GM10847 (cell line): ENCODE data around the gene C3orf18.

ENCODE experiments used
- POLR2A ChIP-seq: IDR thresholded peaks from 2 replicates; pipeline ENCODE4 v1.6.1; 2011; ENCODE audit not compliant: insufficient read length; ENCODE audit errors: extremely low read depth

Gene C3orf18

DNA sequence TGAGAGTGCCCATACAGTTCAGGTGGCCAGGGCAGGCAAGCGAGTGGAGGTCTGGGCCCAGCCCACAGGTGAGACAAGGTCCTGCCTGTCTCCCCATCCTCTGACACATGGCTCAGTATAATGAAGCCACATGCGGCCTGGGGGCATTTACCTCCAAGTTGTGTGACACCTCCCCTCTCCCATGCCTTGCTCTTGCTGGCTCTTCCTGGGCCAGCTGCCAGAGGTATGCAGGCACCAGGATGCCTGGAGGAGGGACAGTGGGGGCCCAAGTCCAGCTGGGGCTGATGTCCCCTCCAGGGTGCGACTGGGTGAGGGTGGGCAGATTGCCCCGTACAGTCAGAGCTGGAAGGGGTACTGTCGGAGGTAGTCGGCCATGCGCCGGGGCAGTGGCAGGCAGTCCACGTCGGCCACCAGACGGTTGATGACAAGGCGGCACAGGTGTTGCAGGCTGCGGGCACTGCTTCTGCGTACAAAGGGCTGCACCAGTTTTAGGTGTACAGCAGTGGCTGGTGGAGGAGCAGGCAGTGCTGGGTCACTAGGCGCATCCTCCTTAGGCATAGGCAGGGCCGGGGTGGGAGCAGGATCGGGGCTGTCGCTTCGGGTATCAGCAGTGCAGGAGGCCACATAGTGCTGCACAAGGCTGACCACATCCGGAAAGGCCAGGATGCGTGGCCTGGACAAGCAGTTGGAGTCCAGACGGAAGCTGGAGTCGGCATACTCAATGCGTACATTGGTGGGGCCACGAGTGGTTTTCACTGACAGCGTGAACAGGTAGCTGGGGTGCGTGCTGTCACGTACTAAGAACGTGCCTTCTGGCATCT lies 39.9 kb upstream of the C3orf18 start:
- TF ChIP-seq POLR2A, result no peak

GRCh38 chr3:50606596-50606995 lies 39.0 kb upstream of the C3orf18 start:
- no peak for TF ChIP-seq POLR2A

GRCh38 chr3:50605901-50606326 lies 38.4 kb upstream of the C3orf18 start:
- TF ChIP-seq POLR2A, result no peak

GRCh38 chr3:50604628-50605588 lies 37.4 kb upstream of the C3orf18 start:
- no peak for TF ChIP-seq POLR2A

DNA sequence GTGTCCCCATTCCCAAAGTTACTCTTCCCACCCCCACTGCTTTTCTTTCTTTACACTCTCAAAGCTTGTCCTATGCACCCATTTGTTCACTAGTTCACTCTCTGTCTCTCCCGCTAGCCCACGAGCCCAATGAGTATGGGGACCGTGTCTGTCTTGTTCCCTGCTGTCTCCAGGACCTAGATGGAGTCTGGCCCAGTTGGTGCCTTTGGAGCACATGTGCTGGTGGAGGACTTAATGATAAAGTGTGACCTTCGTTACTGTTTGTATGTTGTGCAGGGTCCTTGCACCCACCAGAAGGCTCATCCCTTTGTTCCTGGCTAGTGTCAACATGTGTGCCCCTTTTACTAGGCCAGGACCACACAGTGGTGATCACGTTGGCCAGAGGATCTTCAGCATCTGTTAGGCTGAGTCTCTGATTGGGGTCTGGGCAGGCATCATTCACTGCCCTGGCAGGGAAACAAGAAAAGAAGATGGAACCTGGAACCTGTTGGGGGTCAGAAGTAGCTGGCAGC lies 36.6 kb upstream of the C3orf18 start:
- TF ChIP-seq POLR2A, result no peak

DNA sequence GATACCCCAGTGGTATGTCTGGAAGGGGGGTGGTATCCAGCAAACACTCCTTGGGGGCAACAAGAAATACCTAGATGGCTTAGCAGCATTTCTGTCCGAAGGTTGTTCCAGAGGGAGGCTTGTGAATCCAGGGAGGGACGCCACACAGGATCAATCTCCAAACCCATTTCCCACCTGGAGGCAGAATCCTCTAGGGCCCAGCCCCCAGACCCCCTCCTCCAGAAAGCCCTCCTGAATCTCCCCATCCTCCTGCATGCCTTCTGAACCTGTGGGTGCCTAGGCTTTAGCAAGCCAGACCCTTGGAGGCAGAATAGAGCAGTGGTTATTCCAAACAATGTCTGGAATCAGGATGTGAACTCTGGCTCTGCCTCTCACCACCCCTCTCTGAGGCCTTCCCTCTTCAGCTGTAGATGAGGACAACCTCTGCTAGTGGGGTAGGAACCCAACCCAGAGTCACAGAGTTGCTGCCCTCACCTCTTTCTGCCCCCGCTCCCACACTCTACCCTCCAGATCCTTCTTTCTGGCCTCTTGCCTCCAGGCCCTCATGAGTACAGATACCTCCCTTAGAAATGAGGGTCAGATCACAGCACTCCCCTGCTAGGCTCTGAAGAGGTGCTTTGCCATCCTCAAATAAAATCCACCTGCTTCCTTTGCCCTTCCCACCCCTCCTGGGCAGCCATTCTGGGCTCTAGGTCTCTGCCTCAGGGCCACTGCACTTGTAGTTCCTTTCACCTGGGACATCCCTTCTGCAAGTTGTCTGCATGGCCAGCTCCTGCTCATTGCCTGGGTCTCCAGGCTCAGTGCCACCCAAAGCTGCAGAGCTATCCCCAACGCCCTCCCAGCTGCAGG lies 35.9 kb upstream of the C3orf18 start:
- TF ChIP-seq POLR2A, result no peak

GRCh38 chr3:50602595-50603191 lies 35.1 kb upstream of the C3orf18 start:
- no peak for TF ChIP-seq POLR2A

- TF ChIP-seq POLR2A, result no peak
These were observed 33.5 kb upstream of the C3orf18 start for GRCh38 chr3:50600841-50601591.

DNA sequence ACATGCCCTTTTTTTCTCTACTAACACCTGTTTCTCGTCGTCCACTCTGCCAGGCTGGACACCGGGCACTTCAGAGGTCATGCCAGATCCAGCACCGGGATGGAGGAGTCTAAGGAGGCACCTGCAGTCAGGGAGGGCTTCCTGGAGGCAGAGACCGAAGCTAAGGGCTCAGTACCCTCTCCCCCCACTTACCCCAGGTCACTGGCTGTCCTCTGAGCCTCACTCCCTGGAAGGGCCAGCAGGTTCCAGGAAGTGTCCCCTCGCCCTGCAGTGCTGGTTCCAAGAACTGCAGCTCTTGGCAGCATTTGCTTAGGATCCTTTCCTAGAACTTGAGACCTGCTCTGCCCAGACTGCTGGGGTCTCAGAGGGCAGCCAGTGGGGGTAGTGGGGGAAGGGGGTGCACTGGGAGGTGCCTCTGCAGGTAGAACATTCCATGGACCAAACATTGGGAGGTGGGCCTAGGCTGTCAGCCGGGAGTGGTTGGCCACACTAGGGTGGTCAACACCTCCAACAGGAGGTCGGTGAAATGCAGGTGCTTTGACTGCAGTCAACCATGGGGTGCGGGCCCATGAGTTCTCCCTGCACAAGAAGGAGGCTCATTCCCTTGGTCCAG lies 32.7 kb upstream of the C3orf18 start:
- TF ChIP-seq POLR2A, result no peak

- no peak for TF ChIP-seq POLR2A
These were observed 32.2 kb upstream of the C3orf18 start for GRCh38 chr3:50599716-50600118.

- TF ChIP-seq POLR2A, result no peak
These were observed 31.7 kb upstream of the C3orf18 start for GRCh38 chr3:50599115-50599715.

DNA sequence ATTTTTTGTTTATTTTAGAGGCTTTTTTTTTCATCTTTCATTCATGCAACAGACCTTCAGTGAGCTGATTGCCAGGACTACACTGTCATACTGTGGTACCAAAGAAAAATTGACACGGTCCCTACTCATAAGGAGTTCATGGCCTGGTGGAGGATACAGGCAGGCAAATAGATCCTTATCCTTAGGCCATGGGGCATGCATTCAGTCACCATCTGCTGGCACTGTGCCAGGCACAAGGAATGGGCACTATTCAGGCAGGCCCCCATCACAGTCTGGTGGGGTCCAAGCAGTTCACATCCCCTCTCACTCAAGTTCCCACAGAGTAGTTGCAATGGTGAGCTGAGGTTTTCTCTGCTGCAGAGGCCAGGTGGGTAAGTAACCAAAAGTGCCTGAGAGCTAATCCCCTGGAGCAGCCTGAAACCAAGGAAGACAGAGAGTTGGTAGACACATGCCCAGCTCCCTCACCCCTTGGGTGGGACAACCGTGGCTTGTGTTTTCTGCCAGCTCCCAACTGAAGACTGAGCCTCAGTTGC lies 26.8 kb upstream of the C3orf18 start:
- TF ChIP-seq POLR2A, result no peak

GRCh38 chr3:50592568-50592967 lies 25.0 kb upstream of the C3orf18 start:
- TF ChIP-seq POLR2A, result no peak

DNA sequence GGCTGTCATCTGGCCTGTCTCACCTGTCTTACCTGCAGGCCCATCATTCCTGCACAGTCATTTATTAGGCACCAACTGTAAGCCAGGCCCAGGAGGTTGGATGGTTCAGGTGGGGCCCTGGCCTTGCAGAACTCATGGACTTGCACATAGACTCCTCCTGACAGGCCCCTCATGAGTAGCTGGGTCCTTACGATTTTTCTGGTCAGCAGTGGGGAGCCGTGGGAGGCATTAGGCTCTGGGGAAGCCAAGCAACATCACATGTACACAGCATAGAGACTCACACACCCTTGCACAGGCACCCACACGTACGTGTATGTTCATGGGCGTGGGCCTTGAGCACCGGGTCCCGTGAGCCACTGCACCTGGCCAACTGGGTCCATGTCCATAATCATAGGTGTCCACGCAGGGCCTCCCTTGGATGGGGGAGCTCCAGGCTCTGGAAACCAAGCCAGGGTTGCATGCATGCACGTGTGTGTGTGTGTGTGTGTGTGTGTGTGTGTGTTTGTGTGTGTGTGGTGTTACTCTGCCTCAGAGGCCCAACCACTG lies 23.7 kb upstream of the C3orf18 start:
- TF ChIP-seq POLR2A, result no peak
